Measurements from ENCODE around the gene LMNTD2. TPM values are rescaled to one million over a fixed set of nuclear protein-coding genes. Genes with fewer than 3 reads are reported as not detected.
"Not testable (repeated sequence)": the region's sequence is repeated elsewhere in the genome, so short reads cannot be mapped to it uniquely, and the experiment has no call there.

LMNTD2 gene
- total and polyA plus RNA-seq, 10 donors, result 3.9 to 10.1 (median 5.7) TPM

DNA sequence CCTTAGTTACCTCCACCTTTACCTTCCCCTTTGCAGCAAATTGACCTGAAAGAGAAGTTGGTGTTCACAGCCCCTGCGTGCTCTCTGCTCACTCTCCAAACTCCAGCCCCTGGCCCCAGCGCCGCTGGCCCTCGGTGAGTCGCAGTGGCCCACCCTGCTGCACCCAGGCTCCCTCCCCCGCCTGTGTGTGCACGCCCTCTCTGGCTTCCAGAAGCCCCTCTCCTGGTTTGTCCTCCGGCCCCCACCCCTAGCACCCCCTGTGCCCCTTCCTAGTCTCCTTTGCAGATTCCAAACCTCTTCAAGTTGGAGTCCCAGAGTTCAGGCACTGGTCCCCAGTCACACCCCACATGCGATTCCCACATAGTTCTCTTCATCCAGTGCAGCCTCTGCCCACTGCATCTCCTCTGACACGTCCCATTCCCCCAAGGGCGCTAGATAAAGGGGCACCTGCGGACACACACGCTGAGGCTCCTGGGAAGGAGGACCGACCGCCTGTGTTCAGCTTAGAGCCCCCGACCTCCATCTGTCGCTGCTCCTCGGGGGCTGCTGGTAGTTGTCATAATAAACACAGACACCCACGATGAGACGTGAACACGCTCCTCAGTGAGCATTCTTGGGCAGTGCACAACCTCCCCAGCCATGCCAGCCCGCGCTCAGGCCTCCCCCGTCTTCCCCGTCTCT lies 14.2 kb upstream of the LMNTD2 start:
- TF ChIP-seq POLR2A (IDR thresholded peaks at IDR 0.05) (no peak), CTCF (IDR thresholded peaks at IDR 0.05 in 8 of 11, conservative IDR thresholded peaks at IDR 0.05 in 3 of 11) (no peak), POLR2AphosphoS5 (IDR thresholded peaks at IDR 0.05) (no peak)
- H3K4me1 ChIP-seq, result peaks cover 25 to 54% (median 44%) of the 10 kb centered on the region in 6 donors
- H3K27ac ChIP-seq, result peak overlapping the region in 2 of 8 donors; percentile 47 to 63
- intact Hi-C loops (cut with DNase I; ENCODE audit: low total_unique reads), result no loop called here
- DNase-seq, result peak; percentile 84
- H3K27me3 ChIP-seq (replicated peaks in 1 of 7), result peaks cover 0 to 19% (median 14%) of the 10 kb centered on the region in 7 donors
- peak overlapping the region; percentile 52 to 94 (median 79) for H3K4me3 ChIP-seq
- H3K36me3 ChIP-seq, result peaks cover 0 to 15% (median 0%) of the 10 kb centered on the region in 6 donors
- WGBS, 5 donors, result 21 to 28% (median 24%) methylated on average over 25 of the region's 25 CpGs
- no peaks in the 10 kb centered on the region for H3K9me3 ChIP-seq

- Histone ChIP-seq H3K4me3 (peak overlapping the region in 3 of 8 donors; percentile 82 to 94 (median 91)), H3K27ac (peak overlapping the region in 2 of 8 donors; percentile 11 to 15), H3K4me1 (peaks cover 24 to 54% (median 44%) of the 10 kb centered on the region in 6 donors), H3K27me3 (replicated peaks in 1 of 7) (peaks cover 0 to 26% (median 14%) of the 10 kb centered on the region in 7 donors), H3K36me3 (peaks cover 0 to 11% (median 0%) of the 10 kb centered on the region in 6 donors)
- DNase-seq, result peak; percentile 74
- 51 to 61% (median 56%) methylated on average over 14 of the region's 14 CpGs for WGBS, 5 donors
- intact Hi-C loops (cut with DNase I; ENCODE audit: low total_unique reads); H3K9me3 ChIP-seq: not testable (repeated sequence)
Observed at GRCh38 chr11:574031-574570, 13.6 kb upstream of the LMNTD2 start.

- WGBS, 5 donors, result 91 to 95% (median 93%) methylated on average over 14 to 16 of the region's 16 CpGs
- peak; percentile 80 for DNase-seq
- H3K4me1 ChIP-seq, result peaks cover 18 to 49% (median 39%) of the 10 kb centered on the region in 6 donors
- H3K36me3 ChIP-seq, result peaks cover 0 to 2% (median 0%) of the 10 kb centered on the region in 6 donors
- TF ChIP-seq POLR2AphosphoS5 (IDR thresholded peaks at IDR 0.05) (no peak), CTCF (IDR thresholded peaks at IDR 0.05 in 8 of 11, conservative IDR thresholded peaks at IDR 0.05 in 3 of 11) (no peak), POLR2A (IDR thresholded peaks at IDR 0.05) (no peak)
- no peak overlapping the region for H3K27ac ChIP-seq
- intact Hi-C loops (cut with DNase I; ENCODE audit: low total_unique reads), result no loop called here
- H3K4me3 ChIP-seq, result no peak overlapping the region
- peaks cover 0 to 34% (median 14%) of the 10 kb centered on the region in 7 donors for H3K27me3 ChIP-seq (replicated peaks in 1 of 7)
- H3K9me3 ChIP-seq, result no peaks in the 10 kb centered on the region
Observed at GRCh38 chr11:573146-573759, 12.7 kb upstream of the LMNTD2 start.

DNA sequence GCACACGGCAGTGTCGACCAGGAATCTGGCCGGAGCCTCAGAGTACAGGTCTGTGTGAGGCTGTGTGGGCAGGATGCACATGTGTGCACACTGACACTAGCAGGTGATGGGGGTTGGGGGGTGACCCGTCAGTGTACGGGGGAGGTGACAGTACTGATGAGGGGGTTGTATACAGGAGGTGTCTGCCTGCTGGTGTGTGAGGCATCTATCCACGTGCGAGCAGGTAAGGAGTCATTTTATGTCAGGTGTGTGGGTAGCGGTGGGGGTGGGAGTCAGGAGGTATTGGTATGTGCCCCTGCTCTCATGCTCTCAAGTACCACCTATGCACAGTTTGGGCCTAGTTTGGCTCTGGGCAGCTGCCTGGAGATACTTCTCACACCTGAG lies 11.3 kb upstream of the LMNTD2 start:
- peaks cover 5 to 43% (median 29%) of the 10 kb centered on the region in 6 donors for H3K4me1 ChIP-seq
- DNase-seq, result no peak
- no peaks in the 10 kb centered on the region for H3K36me3 ChIP-seq
- H3K4me3 ChIP-seq, result no peak overlapping the region
- H3K27me3 ChIP-seq (replicated peaks in 1 of 7), result peaks cover 0 to 39% (median 14%) of the 10 kb centered on the region in 7 donors
- TF ChIP-seq POLR2A (IDR thresholded peaks at IDR 0.05), result no peak
- no peak for TF ChIP-seq POLR2AphosphoS5 (IDR thresholded peaks at IDR 0.05)
- TF ChIP-seq CTCF (IDR thresholded peaks at IDR 0.05 in 8 of 11, conservative IDR thresholded peaks at IDR 0.05 in 3 of 11), result no peak
- no peaks in the 10 kb centered on the region for H3K9me3 ChIP-seq
- intact Hi-C loops (cut with DNase I; ENCODE audit: low total_unique reads), result no loop called here
- WGBS, 5 donors, result 69 to 86% (median 80%) methylated on average over 5 to 8 of the region's 8 CpGs
- H3K27ac ChIP-seq, result no peak overlapping the region

All from spleen (tissue), 11 donors.